Adrenal gland (tissue), 12 donors: ENCODE data around the gene CHMP1B. TPM values are rescaled to one million over a fixed set of nuclear protein-coding genes. Genes with fewer than 3 reads are reported as not detected.
"Not testable (repeated sequence)": the region's sequence is repeated elsewhere in the genome, so short reads cannot be mapped to it uniquely, and the experiment has no call there.

Source experiments
- DNase-seq, 7 donors: peaks; one replicate each; pipeline ENCODE4 v3.0.0-alpha.2; 2019 to 2020
- H3K27ac ChIP-seq, 5 donors: fragments of 200-600 bp; sonication (generic) in 4 of 5; 1 replicate in 3 of 5; 2 replicates in 2 of 5; pipeline versions ENCODE4 v1.5.1 to v1.8.0; 2016 to 2020; ENCODE audit warnings: mild to moderate bottlenecking in 1 of 5
- H3K27me3 ChIP-seq: fragments of 200-600 bp; 2 replicates; pipeline ENCODE4 v1.8.0; 2021
- H3K36me3 ChIP-seq, 2 donors: fragments of 200-600 bp; replicated peaks in 1 of 2; 1 replicate in 1 of 2; 2 replicates in 1 of 2; pipeline versions ENCODE4 v1.5.1 to v1.8.0; 2018 to 2022
- H3K4me1 ChIP-seq, 2 donors: fragments of 200-600 bp; replicated peaks in 1 of 2; 1 replicate in 1 of 2; 2 replicates in 1 of 2; pipeline versions ENCODE4 v1.5.1 to v1.8.0; 2018 to 2021
- H3K4me3 ChIP-seq, 4 donors: fragments of 200-600 bp; sonication (generic) in 3 of 4; one replicate each; pipeline ENCODE4 v1.5.1; 2016 to 2018
- H3K9me3 ChIP-seq, 3 donors: fragments of 200-600 bp; sonication (generic) in 1 of 3; replicated peaks in 1 of 3; 1 replicate in 2 of 3; 2 replicates in 1 of 3; pipeline versions ENCODE4 v1.5.1 to v1.8.0; 2016 to 2021
- CTCF ChIP-seq, 6 experiments: fragments of 450-650 bp in 4 of 6; fragments of 200-600 bp in 2 of 6; sonication (generic) in 1 of 6; IDR thresholded peaks; 1 replicate in 5 of 6; 2 replicates in 1 of 6; pipeline versions ENCODE4 v1.5.1 to v1.8.0; 2016 to 2021; ENCODE audit warnings: antibody characterized with exemption in 6 of 6, mild to moderate bottlenecking in 2 of 6, moderate library complexity in 1 of 6
- POLR2A ChIP-seq, 2 donors: fragments of 450-650 bp; IDR thresholded peaks; one replicate each; pipeline ENCODE4 v1.6.1; 2017; ENCODE audit warnings: antibody characterized with exemption in 2 of 2, mild to moderate bottlenecking in 2 of 2, moderate library complexity in 1 of 2
- WGBS, 4 donors: extraction: QIAGEN DNeasy Blood & Tissue Kit in 2 of 4; methylation state at CpG; one replicate each; pipeline versions ENCODE4 v1.1.5 to v1.1.7; 2013 to 2017; 5-methylcytosine and 5-hydroxymethylcytosine counted together
- intact Hi-C, 2 donors: fragments of 100-400 bp; cut with DNase I; formaldehyde crosslinking; loops; one replicate each; pipeline versions ENCODE4 v1.14.1 to v1.15.0; 2022 to 2023
- polyA plus RNA-seq, 3 donors: library from polyadenylated mRNA; stranded (reverse); fragments of 200-250 nt in 2 of 3; fragments of 350-450 nt in 1 of 3; fragmentation: Illumina TruSeq in 1 of 3; extraction: RNeasy Lipid Tissue Mini Kit (QIAGEN cat#74804) in 1 of 3; gene quantifications; one replicate each; pipeline ENCODE4 v1.2.3, GENCODE V29; 2013 to 2014
- total RNA-seq, 9 donors: library from RNA; depleted of rRNA in 4 of 9; stranded (reverse); fragments of >200 nt in 4 of 9; fragments of 120-200 nt in 1 of 9; fragmentation: NEBNext Ultra II Directional in 1 of 9; extraction: Animal tissue kit (Norgen Biotek cat#: 25700) in 1 of 9; gene quantifications; one replicate each; pipeline versions ENCODE4 v1.1.0 to v1.2.4, GENCODE V29; 2013 to 2023
- donor health status: healthy with polysubstance abuse.
- donor health status: Bipolar disorder and iron deficiency.
- donor health status: DM: yes; HTN: yes; CAD: no.
- donor health status: DM: no; HTN: no; CAD: no.
- donor health status: DM: no; HTN: no; CAD: no.
- donor health status: DM: yes; HTN: yes; CAD: no.

CHMP1B gene
- total and polyA plus RNA-seq, 12 donors, result 17.5 to 52.6 (median 41.5) TPM

DNA sequence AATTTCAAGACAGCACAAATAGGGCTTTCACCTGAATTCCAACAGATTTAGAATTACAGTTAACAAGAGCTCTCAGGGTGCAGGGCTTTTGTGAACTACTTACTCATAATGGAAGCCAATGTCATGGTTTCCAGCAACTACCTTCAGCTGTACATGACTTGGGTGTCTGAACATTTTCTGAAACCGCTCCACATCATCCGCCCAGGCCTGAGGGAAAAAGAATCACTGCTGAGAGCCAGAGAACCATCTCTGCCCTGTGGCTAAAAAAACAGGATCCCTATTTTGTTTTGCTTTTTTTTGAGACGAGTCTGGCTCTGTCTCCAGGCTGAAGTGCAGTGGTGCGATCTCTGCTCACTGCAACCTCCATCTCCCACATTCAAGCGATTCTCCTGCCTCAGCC lies 38.1 kb downstream of the CHMP1B start:
- no peak overlapping the region for H3K4me3 ChIP-seq
- no peak overlapping the region for H3K27ac ChIP-seq
- no peak for TF ChIP-seq POLR2A (IDR thresholded peaks at IDR 0.05)
- TF ChIP-seq CTCF (IDR thresholded peaks at IDR 0.05), result no peak
- no peaks in the 10 kb centered on the region for H3K9me3 ChIP-seq
- no peak for DNase-seq
- 95 to 100% (median 97%) methylated on average over 5 of the region's 5 CpGs for WGBS, 4 donors
- intact Hi-C loops, result loop anchor here in 1 of 2 donors (10.0 kb wide), 1 partner anchor 234 kb away; no protein-coding TSS in a partner anchor
- H3K27me3 ChIP-seq, result no peaks in the 10 kb centered on the region
- H3K36me3 ChIP-seq, result peaks cover 0 to 61% of the 10 kb centered on the region in 2 donors
- no peaks in the 10 kb centered on the region for H3K4me1 ChIP-seq

DNA sequence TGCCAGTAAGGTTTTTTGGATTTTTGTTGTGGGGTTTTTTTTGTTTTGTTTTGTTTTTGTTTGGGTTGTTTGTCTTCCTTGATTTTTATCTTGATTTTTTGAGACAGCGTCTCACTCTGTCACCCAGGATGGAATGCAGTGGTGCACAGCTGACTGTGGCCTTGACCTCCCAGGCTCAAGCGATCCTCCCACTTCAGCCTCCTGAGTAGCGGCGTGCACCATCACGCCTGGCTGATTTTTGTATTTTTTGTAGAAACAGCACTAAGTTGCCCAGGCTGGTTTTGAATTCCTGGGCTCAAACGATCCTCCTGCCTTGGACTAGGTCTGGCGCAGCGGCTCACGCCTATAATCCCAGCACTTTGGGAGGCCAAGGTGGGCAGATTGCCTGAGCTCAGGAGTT lies 40.5 kb downstream of the CHMP1B start:
- intact Hi-C loops, result no loop called here
- H3K4me1 ChIP-seq, result no peaks in the 10 kb centered on the region
- no peak overlapping the region for H3K4me3 ChIP-seq
- H3K36me3 ChIP-seq, result peaks cover 0 to 48% of the 10 kb centered on the region in 2 donors
- no peak for DNase-seq
- WGBS, 4 donors, result 82 to 92% (median 89%) methylated on average over 6 to 9 of the region's 9 CpGs
- no peak for TF ChIP-seq POLR2A (IDR thresholded peaks at IDR 0.05)
- TF ChIP-seq CTCF (IDR thresholded peaks at IDR 0.05), result no peak
- no peak overlapping the region for H3K27ac ChIP-seq
- H3K9me3 ChIP-seq, result no peaks in the 10 kb centered on the region
- no peaks in the 10 kb centered on the region for H3K27me3 ChIP-seq

- not testable (repeated sequence) for DNase-seq
Measured at GRCh38 chr18:11892438-11892837, 41.2 kb downstream of the CHMP1B start.

DNA sequence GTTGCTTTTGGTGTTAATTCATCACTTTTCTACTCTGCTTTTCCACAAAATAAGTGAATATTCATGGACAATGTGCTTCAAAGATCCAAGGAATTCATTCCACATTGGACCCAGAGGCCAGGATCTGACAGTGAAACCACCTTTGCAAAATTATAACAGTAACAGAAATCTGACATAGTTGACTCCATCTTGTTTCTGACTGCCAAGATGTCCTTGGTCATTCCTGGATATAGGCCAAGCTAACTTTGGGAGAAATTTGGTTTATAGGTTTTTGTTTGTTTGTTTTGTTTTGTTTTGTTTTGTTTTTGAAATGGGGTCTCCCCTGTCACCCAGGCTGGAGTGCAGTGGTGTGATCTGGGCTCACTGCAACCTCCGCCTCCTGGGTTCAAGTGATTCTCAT lies 46.6 kb downstream of the CHMP1B start:
- H3K4me1 ChIP-seq, result no peaks in the 10 kb centered on the region
- no peaks in the 10 kb centered on the region for H3K27me3 ChIP-seq
- no peak overlapping the region for H3K4me3 ChIP-seq
- no peak for DNase-seq
- no peak for TF ChIP-seq CTCF (IDR thresholded peaks at IDR 0.05)
- TF ChIP-seq POLR2A (IDR thresholded peaks at IDR 0.05), result no peak
- peaks cover 0 to 13% of the 10 kb centered on the region in 2 donors for H3K36me3 ChIP-seq
- 6 to 100% (median 98%) methylated on average over 1 of the region's 1 CpG for WGBS, 4 donors
- no peak overlapping the region for H3K27ac ChIP-seq
- intact Hi-C loops, result no loop called here
- H3K9me3 ChIP-seq, result no peaks in the 10 kb centered on the region

More at GRCh38 chr18:11892438-11892837, 41.2 kb downstream of the CHMP1B start:
- H3K4me1 ChIP-seq, H3K4me3 ChIP-seq, intact Hi-C loops, H3K27me3 ChIP-seq, H3K27ac ChIP-seq, H3K9me3 ChIP-seq: not testable (repeated sequence)
- H3K36me3 ChIP-seq, result peaks cover 0 to 42% of the 10 kb centered on the region in 2 donors
- WGBS, 4 donors, result 73 to 82% (median 77%) methylated on average over 7 of the region's 7 CpGs

DNA sequence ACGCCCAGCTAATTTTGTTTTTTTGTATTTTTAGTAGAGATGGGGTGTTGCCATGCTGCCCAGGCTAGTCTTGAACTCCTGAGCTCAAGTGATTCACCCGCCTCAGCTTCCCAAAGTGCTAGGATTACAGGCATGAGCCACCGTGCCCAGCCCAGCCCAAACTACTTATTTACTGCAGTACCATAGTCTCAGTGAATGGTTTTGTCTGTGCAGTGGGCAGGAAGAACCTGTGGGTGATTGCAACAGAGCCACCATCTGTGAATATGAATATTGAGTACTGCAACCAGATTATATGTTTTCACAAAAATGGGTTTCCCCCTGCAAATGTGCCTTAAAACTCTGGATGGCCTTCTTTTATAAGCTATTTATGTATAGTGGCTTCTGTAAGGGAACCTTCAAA lies 47.9 kb downstream of the CHMP1B start:
- Histone ChIP-seq H3K4me3 (no peak overlapping the region), H3K4me1 (no peaks in the 10 kb centered on the region), H3K27me3 (no peaks in the 10 kb centered on the region), H3K9me3 (no peaks in the 10 kb centered on the region), H3K36me3 (peaks cover 0 to 12% of the 10 kb centered on the region in 2 donors), H3K27ac (no peak overlapping the region)
- WGBS, 4 donors, result 85 to 95% (median 90%) methylated on average over 2 to 3 of the region's 3 CpGs
- DNase-seq, result no peak
- TF ChIP-seq CTCF (IDR thresholded peaks at IDR 0.05), result no peak
- TF ChIP-seq POLR2A (IDR thresholded peaks at IDR 0.05), result no peak
- intact Hi-C loops, result no loop called here
